Activated CD8-positive, alpha-beta T cell treated with anti-CD3 and anti-CD28 coated beads for 36 hours (primary cell): ENCODE results near the gene FAM171A2. TPM values are rescaled to one million over a fixed set of nuclear protein-coding genes. Genes with fewer than 3 reads are reported as not detected.

Experiments used
- ATAC-seq: fragments of 200-7000 bp; cut with Tn5 transposase; one replicate; pipeline ENCODE4 v1.10.0; 2021; ENCODE audit warnings: mild to moderate bottlenecking, moderate library complexity
- CTCF ChIA-PET: fragments of 350-600 bp; sonication (Branson Sonifier 250); formaldehyde crosslinking; loops from one replicate; lab custom pipeline; 2021; ENCODE audit warnings: antibody characterized with exemption; lab: Charles Lee
- POLR2A ChIA-PET: fragments of 350-600 bp; sonication (Branson Sonifier 250); formaldehyde crosslinking; loops from one replicate; lab custom pipeline; 2021; ENCODE audit warnings: antibody characterized with exemption; lab: Charles Lee
- DNase-seq: peaks from one replicate; pipeline ENCODE4 v3.0.0-alpha.2; 2020
- H3K27ac Mint-ChIP-seq: one replicate; pipeline ENCODE4 v1.8.0; 2021; ENCODE audit warnings: mild to moderate bottlenecking, mixed read lengths
- H3K27me3 Mint-ChIP-seq: one replicate; pipeline ENCODE4 v1.8.0; 2021; ENCODE audit warnings: mixed read lengths
- H3K36me3 Mint-ChIP-seq: one replicate; pipeline ENCODE4 v1.8.0; 2021; ENCODE audit warnings: low read depth, mixed read lengths
- H3K4me1 Mint-ChIP-seq: one replicate; pipeline ENCODE4 v1.8.0; 2021; ENCODE audit warnings: low read depth, mixed read lengths
- H3K4me3 Mint-ChIP-seq: one replicate; pipeline ENCODE4 v1.8.0; 2021; ENCODE audit warnings: mild to moderate bottlenecking, moderate library complexity, mixed read lengths
- H3K9me3 Mint-ChIP-seq: one replicate; pipeline ENCODE4 v1.8.0; 2021; ENCODE audit warnings: mixed read lengths
- CTCF ChIP-seq: fragments of 200-600 bp; IDR thresholded peaks from one replicate; pipeline ENCODE4 v1.8.0; 2022; ENCODE audit warnings: antibody characterized with exemption, mild to moderate bottlenecking
- intact Hi-C: fragments of 100-400 bp; cut with micrococcal nuclease; formaldehyde crosslinking; loops from one replicate; pipeline ENCODE4 v1.10.0; 2022
- total RNA-seq, 2 experiments: library from RNA; stranded (reverse); gene quantifications; one replicate each; pipeline ENCODE4 v1.2.3, GENCODE V29; 2021

FAM171A2 gene
- total RNA-seq, 2 experiments from 2014 or later: 0.43 to 0.78 TPM

GRCh38 chr17:44354582-44355561, 8.8 kb downstream of the FAM171A2 start:
- ATAC-seq: peak; percentile 55
- intact Hi-C loops: no loop called here
- CTCF ChIA-PET: interaction anchor here (0.5 to 6.2 kb wide), 22 partner anchors 7 to 169 kb away, joined by 3 to 51 read pairs (median 4); partner anchors contain the start of genes FAM171A2, GRN and TMUB2
- Mint-ChIP-seq H3K4me1 (no peaks in the 10 kb centered on the region), H3K9me3 (no peaks in the 10 kb centered on the region), H3K27ac (no peak overlapping the region), H3K27me3 (no peaks in the 10 kb centered on the region), H3K4me3 (peak overlapping the region; percentile 64), H3K36me3 (peaks cover 2% of the 10 kb centered on the region)
- POLR2A ChIA-PET: interaction anchor here (1.3 to 1.5 kb wide), 3 partner anchors 20 to 156 kb away, joined by 3 to 4 read pairs (median 3); partner anchors contain the start of gene ATXN7L3
- TF ChIP-seq CTCF: peak; percentile 65
- peak; percentile 77 for DNase-seq

- ATAC-seq (peak; percentile 4), DNase-seq (no peak)
- Mint-ChIP-seq H3K4me1 (no peaks in the 10 kb centered on the region), H3K4me3 (peak overlapping the region; percentile 44), H3K9me3 (no peaks in the 10 kb centered on the region), H3K27me3 (no peaks in the 10 kb centered on the region), H3K36me3 (peaks cover 2% of the 10 kb centered on the region), H3K27ac (no peak overlapping the region)
- POLR2A ChIA-PET: interaction anchor here (1.3 to 1.6 kb wide), 3 partner anchors 31 to 169 kb away, joined by 3 to 5 read pairs (median 5); no protein-coding TSS in a partner anchor
- TF ChIP-seq CTCF: no peak
- intact Hi-C loops: no loop called here
- CTCF ChIA-PET: interaction anchor here (0.6 to 6.2 kb wide), 22 partner anchors 8 to 410 kb away, joined by 3 to 51 read pairs (median 4); partner anchors contain the start of genes FAM171A2, GRN and TMUB2
Observed at GRCh38 chr17:44353672-44354331, 9.9 kb downstream of the FAM171A2 start.

- DNase-seq (no peak), ATAC-seq (no peak)
- Mint-ChIP-seq H3K27me3 (no peaks in the 10 kb centered on the region), H3K27ac (no peak overlapping the region), H3K9me3 (no peaks in the 10 kb centered on the region), H3K4me3 (peak overlapping the region; percentile 24), H3K4me1 (peaks cover 7% of the 10 kb centered on the region), H3K36me3 (peaks cover 2% of the 10 kb centered on the region)
- ChIA-PET POLR2A (interaction anchor here (1.0 to 1.6 kb wide), 3 partner anchors 32 to 170 kb away, joined by 3 to 5 read pairs (median 5); no protein-coding TSS in a partner anchor), CTCF (interaction anchor here (0.7 to 6.2 kb wide), 12 partner anchors 8 to 409 kb away, joined by 3 to 51 read pairs (median 4); partner anchors contain the start of genes FAM171A2 and GRN)
- no peak for TF ChIP-seq CTCF
- intact Hi-C loops: no loop called here
Observed at GRCh38 chr17:44352828-44353671, 10.6 kb downstream of the FAM171A2 start.

- no peak overlapping the region for H3K4me3 Mint-ChIP-seq
- POLR2A ChIA-PET: interaction anchor here (1.0 to 1.6 kb wide), 2 partner anchors 33 to 143 kb away, joined by 3 to 5 read pairs; no protein-coding TSS in a partner anchor
- no peak overlapping the region for H3K27ac Mint-ChIP-seq
Observed at GRCh38 chr17:44351961-44352827, 11.5 kb downstream of the FAM171A2 start.

More at GRCh38 chr17:44351961-44352827, 11.5 kb downstream of the FAM171A2 start:
- CTCF ChIA-PET: interaction anchor here (0.7 to 6.2 kb wide), 10 partner anchors 9 to 171 kb away, joined by 3 to 51 read pairs (median 8); partner anchors contain the start of gene FAM171A2
- Mint-ChIP-seq H3K36me3 (peaks cover 2% of the 10 kb centered on the region), H3K4me1 (peaks cover 8% of the 10 kb centered on the region), H3K9me3 (no peaks in the 10 kb centered on the region), H3K27me3 (no peaks in the 10 kb centered on the region)
- ATAC-seq (no peak), DNase-seq (no peak)
- no peak for TF ChIP-seq CTCF
- intact Hi-C loops: no loop called here
